K562 (cell line): ENCODE measurements around the gene PIGV. TPM values are rescaled to one million over a fixed set of nuclear protein-coding genes. Genes with fewer than 3 reads are reported as not detected.

ENCODE experiments used
- CHD1 ChIP-seq: fragments of 200-600 bp; sonication (generic); IDR thresholded peaks from one replicate; pipeline ENCODE4 v1.6.1; 2012; ENCODE audit warnings: mild to moderate bottlenecking, moderate library complexity, low read length, inconsistent platforms
- DDX20 ChIP-seq: fragments of 450-650 bp; IDR thresholded peaks from 2 replicates; pipeline ENCODE4 v1.6.1; 2016; ENCODE audit warnings: missing genetic modification characterization, low read depth, mild to moderate bottlenecking, missing compliant biosample characterization, moderate library complexity
- ILF3 ChIP-seq: fragments of 450-650 bp; IDR thresholded peaks from 2 replicates; pipeline ENCODE4 v1.6.1; 2018; ENCODE audit warnings: antibody characterized with exemption, mild to moderate bottlenecking, moderate library complexity, borderline replicate concordance
- KLF10 ChIP-seq: fragments of 250-450 bp; sonication (Bioruptor Pico); IDR thresholded peaks from 2 replicates; pipeline ENCODE4 v1.6.1; 2021; ENCODE audit warnings: matching md5 sums
- MBD2 ChIP-seq: sonication (generic); IDR thresholded peaks from 2 replicates; pipeline ENCODE4 v1.6.1; 2016; ENCODE audit warnings: low read depth, borderline replicate concordance
- MYNN ChIP-seq, 2 experiments: sonication (generic); formaldehyde crosslinking in 1 of 2; IDR thresholded peaks; 2 replicates each; pipeline versions ENCODE4 v1.5.0 to v1.6.1; 2016 to 2020; ENCODE audit warnings: antibody characterized with exemption in 1 of 2, missing genetic modification reagents in 1 of 2
- PHTF2 ChIP-seq: fragments of 250-450 bp; sonication (Bioruptor Pico); IDR thresholded peaks from 2 replicates; pipeline ENCODE4 v1.5.0; 2021; ENCODE audit warnings: mild to moderate bottlenecking
- RBBP5 ChIP-seq: fragments of 200-600 bp; sonication (generic); IDR thresholded peaks from 2 replicates; pipeline ENCODE4 v1.6.1; 2012; ENCODE audit warnings: borderline replicate concordance, mild to moderate bottlenecking, low read length, control low read depth, inconsistent platforms; ENCODE audit not compliant: insufficient read depth, poor library complexity, severe bottlenecking
- SMAD2 ChIP-seq: fragments of 150-350 bp; IDR thresholded peaks from 2 replicates; pipeline ENCODE4 v1.6.1; 2014; ENCODE audit warnings: low read depth, mild to moderate bottlenecking, low read length
- TARDBP ChIP-seq: fragments of 450-650 bp; IDR thresholded peaks from 2 replicates; pipeline ENCODE4 v1.6.1; 2016
- ZBED1 ChIP-seq: IDR thresholded peaks from 2 replicates; pipeline ENCODE4 v1.6.1; 2014
- ZC3H8 ChIP-seq: fragments of 450-650 bp; IDR thresholded peaks from 2 replicates; pipeline ENCODE4 v1.6.1; 2017
- ZFP36 ChIP-seq: fragments of 150-350 bp; IDR thresholded peaks from 2 replicates; pipeline ENCODE4 v1.6.1; 2018; ENCODE audit warnings: low read length, low read depth; ENCODE audit not compliant: partially characterized antibody
- polyA plus RNA-seq, 8 experiments: library from polyadenylated mRNA; depleted of rRNA in 4 of 8; stranded (reverse) in 5 of 8; unstranded in 3 of 8; fragments of >200 nt; fragmentation: Nextera tagmentation in 2 of 8; fragmentation: Illumina TruSeq in 1 of 8; extraction: Ambion mirVana in 2 of 8; extraction: Trizol in 1 of 8; gene quantifications; 2 replicates each; pipeline versions ENCODE4 v1.2.1 to v1.2.3, GENCODE V29; 2011 to 2014; ENCODE audit warnings: inconsistent platforms in 1 of 8, missing spikeins in 1 of 8
- total RNA-seq, 7 experiments: library from RNA; depleted of rRNA in 6 of 7; stranded (reverse); fragments of >200 nt in 6 of 7; fragmentation: Illumina TruSeq in 2 of 7; extraction: Trizol in 2 of 7; gene quantifications; 2 replicates each; pipeline versions ENCODE4 v1.2.1 to v1.2.3, GENCODE V29; 2011 to 2021; ENCODE audit warnings: low replicate concordance in 1 of 7
- TF ChIP-seq, protein P1 (sequence below), 2 experiments: fragments of 450-650 bp; formaldehyde crosslinking in 1 of 2; IDR thresholded peaks; 2 replicates each; pipeline versions ENCODE4 v1.4.0 to v1.6.1; 2014 to 2020; ENCODE audit warnings: mild to moderate bottlenecking in 2 of 2, borderline replicate concordance in 1 of 2, low read depth in 1 of 2
- TF ChIP-seq, protein P2 (sequence below): fragments of 450-650 bp; formaldehyde crosslinking; conservative IDR thresholded peaks from 2 replicates; pipeline ENCODE4 v1.4.0; 2022; ENCODE audit warnings: mild to moderate bottlenecking, missing genetic modification characterization
- TF ChIP-seq, protein P3 (sequence below): fragments of 450-650 bp; formaldehyde crosslinking; IDR thresholded peaks from 2 replicates; pipeline ENCODE4 v1.4.0; 2022; ENCODE audit warnings: mild to moderate bottlenecking, moderate library complexity

The PIGV gene
- total and polyA plus RNA-seq, 9 of the 15 experiments (the other 6 are each of a cell fraction or from before 2014, with no cell fraction given), result 8.4 to 21.8 (median 11.7) TPM

DNA sequence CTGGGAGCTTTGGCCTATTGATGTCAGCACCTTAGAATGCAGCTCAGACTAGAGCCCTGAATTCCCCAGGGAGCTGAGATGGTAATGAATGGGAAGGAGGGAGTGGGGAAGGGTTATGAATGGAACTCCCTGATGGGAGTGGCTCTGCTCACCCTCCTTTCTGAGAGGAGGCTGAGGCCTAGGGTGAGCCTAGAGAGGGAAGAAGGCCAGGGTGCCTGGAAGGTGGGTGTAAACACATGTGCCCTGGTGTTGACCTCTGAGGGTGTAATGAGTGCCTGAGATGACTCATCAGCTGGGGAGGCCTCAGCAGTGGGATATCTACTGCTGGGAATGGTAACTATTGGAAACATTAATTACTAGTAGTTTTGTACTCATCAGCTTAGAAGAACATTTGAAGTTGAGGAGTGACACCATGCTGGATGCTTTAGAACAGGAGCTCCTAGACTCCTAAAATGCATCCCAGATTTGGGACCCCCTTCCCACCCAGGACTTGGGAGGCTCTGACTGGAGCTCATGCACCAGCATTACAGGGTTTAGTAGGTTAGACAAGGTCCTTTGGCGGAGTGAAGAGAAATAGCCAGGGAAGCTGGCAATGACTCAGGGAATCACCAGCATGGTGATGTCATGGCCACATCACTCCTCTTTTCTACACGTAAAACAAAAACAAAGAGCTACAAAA, 16.0 kb upstream of the PIGV start (continued):
- TF ChIP-seq, protein P1, sequence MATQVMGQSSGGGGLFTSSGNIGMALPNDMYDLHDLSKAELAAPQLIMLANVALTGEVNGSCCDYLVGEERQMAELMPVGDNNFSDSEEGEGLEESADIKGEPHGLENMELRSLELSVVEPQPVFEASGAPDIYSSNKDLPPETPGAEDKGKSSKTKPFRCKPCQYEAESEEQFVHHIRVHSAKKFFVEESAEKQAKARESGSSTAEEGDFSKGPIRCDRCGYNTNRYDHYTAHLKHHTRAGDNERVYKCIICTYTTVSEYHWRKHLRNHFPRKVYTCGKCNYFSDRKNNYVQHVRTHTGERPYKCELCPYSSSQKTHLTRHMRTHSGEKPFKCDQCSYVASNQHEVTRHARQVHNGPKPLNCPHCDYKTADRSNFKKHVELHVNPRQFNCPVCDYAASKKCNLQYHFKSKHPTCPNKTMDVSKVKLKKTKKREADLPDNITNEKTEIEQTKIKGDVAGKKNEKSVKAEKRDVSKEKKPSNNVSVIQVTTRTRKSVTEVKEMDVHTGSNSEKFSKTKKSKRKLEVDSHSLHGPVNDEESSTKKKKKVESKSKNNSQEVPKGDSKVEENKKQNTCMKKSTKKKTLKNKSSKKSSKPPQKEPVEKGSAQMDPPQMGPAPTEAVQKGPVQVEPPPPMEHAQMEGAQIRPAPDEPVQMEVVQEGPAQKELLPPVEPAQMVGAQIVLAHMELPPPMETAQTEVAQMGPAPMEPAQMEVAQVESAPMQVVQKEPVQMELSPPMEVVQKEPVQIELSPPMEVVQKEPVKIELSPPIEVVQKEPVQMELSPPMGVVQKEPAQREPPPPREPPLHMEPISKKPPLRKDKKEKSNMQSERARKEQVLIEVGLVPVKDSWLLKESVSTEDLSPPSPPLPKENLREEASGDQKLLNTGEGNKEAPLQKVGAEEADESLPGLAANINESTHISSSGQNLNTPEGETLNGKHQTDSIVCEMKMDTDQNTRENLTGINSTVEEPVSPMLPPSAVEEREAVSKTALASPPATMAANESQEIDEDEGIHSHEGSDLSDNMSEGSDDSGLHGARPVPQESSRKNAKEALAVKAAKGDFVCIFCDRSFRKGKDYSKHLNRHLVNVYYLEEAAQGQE (IDR thresholded peaks at IDR 0.05; ENCODE audit: borderline replicate concordance), result peak; percentile 24; the same call in 1 of the 2 replicates
- TF ChIP-seq, protein P1 (CRISPR knock-in tag; IDR thresholded peaks at IDR 0.05; ENCODE audit: low read depth), result no peak
- TF ChIP-seq ZC3H8 (no peak; the same call in 1 of the 2 replicates), SMAD2 (no peak), ZBED1 (0 out of 2 replicates have a peak, but pooled peaks have one; percentile 25), KLF10 (CRISPR knock-in tag) (no peak), PHTF2 (CRISPR knock-in tag) (no peak), MBD2 (peak; percentile 43; the same call in 1 of the 2 replicates), DDX20 (tag) (no peak), TARDBP (0 out of 2 replicates have a peak, but pooled peaks have one; percentile 26), RBBP5 (no peak), MYNN (IDR thresholded peaks at IDR 0.05) (peak; percentile 93), MYNN (CRISPR knock-in tag; IDR thresholded peaks at IDR 0.05) (no peak), ILF3 (no peak), CHD1 (no peak), ZFP36 (no peak)
- TF ChIP-seq, protein P2, sequence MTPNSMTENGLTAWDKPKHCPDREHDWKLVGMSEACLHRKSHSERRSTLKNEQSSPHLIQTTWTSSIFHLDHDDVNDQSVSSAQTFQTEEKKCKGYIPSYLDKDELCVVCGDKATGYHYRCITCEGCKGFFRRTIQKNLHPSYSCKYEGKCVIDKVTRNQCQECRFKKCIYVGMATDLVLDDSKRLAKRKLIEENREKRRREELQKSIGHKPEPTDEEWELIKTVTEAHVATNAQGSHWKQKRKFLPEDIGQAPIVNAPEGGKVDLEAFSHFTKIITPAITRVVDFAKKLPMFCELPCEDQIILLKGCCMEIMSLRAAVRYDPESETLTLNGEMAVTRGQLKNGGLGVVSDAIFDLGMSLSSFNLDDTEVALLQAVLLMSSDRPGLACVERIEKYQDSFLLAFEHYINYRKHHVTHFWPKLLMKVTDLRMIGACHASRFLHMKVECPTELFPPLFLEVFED, result peak; percentile 83; the same call in 1 of the 2 replicates
- TF ChIP-seq, protein P3, sequence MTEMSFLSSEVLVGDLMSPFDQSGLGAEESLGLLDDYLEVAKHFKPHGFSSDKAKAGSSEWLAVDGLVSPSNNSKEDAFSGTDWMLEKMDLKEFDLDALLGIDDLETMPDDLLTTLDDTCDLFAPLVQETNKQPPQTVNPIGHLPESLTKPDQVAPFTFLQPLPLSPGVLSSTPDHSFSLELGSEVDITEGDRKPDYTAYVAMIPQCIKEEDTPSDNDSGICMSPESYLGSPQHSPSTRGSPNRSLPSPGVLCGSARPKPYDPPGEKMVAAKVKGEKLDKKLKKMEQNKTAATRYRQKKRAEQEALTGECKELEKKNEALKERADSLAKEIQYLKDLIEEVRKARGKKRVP (CRISPR knock-in tag), result peak; percentile 15; the same call in 1 of the 2 replicates
